Peyer's patch (tissue), 4 donors: ENCODE results near the gene ZNF45.

Experiments
- POLR2A ChIP-seq, 2 donors: fragments of 450-650 bp; IDR thresholded peaks; one replicate each; pipeline ENCODE4 v1.5.1; 2017; ENCODE audit warnings: antibody characterized with exemption in 2 of 2, mild to moderate bottlenecking in 2 of 2, moderate library complexity in 2 of 2
- TF ChIP-seq, protein P1 (sequence below), 6 experiments: fragments of 450-650 bp in 4 of 6; fragments of 200-600 bp in 2 of 6; sonication (generic) in 1 of 6; IDR thresholded peaks; one replicate each; pipeline ENCODE4 v1.5.1; 2017 to 2019; ENCODE audit warnings: antibody characterized with exemption in 6 of 6, mild to moderate bottlenecking in 3 of 6, moderate library complexity in 1 of 6

GRCh38 chr19:43928820-43929219 is 6.3 kb downstream of the ZNF45 start:
- TF ChIP-seq, protein P1, sequence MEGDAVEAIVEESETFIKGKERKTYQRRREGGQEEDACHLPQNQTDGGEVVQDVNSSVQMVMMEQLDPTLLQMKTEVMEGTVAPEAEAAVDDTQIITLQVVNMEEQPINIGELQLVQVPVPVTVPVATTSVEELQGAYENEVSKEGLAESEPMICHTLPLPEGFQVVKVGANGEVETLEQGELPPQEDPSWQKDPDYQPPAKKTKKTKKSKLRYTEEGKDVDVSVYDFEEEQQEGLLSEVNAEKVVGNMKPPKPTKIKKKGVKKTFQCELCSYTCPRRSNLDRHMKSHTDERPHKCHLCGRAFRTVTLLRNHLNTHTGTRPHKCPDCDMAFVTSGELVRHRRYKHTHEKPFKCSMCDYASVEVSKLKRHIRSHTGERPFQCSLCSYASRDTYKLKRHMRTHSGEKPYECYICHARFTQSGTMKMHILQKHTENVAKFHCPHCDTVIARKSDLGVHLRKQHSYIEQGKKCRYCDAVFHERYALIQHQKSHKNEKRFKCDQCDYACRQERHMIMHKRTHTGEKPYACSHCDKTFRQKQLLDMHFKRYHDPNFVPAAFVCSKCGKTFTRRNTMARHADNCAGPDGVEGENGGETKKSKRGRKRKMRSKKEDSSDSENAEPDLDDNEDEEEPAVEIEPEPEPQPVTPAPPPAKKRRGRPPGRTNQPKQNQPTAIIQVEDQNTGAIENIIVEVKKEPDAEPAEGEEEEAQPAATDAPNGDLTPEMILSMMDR (IDR thresholded peaks at IDR 0.05) = no peak
- TF ChIP-seq POLR2A (IDR thresholded peaks at IDR 0.05) = no peak
